ENCODE measurements around the gene ZEB2.

GRCh38 chr2:144445196-144445595 lies 74.7 kb downstream of the ZEB2 start:
- TF ChIP-seq CTCF (IDR thresholded peaks at IDR 0.05): no peak
- TF ChIP-seq POLR2A (IDR thresholded peaks at IDR 0.05): no peak

All from adrenal gland (tissue), 5 donors.